ENCODE results near the gene NOS1AP.

DNA sequence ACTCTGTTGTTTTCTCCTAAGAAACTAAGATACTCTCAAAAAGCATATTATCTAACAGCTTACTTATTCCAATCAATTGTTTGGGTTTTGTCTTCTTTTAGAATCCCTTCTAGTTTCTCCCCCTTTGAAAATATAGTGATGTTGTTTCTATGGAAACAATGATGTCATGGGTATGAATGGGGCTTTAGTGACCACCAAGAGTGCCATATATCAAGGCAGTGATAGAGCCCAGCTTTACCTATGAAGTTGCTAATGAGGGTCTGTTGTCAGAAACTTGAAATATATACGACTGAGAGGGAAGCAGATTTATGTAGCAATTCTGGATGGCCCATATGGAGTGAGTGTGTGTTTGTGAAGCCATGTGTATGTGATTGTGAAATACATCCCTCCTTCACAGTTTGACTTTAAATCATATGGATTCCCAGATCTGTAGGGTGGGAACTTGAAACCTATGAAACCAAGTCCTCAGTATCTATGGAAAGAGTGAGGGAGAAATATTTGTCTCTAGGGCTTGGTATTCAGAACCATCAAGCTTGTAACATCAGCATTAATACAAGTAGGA is 190.5 kb downstream of the NOS1AP start:
- TF ChIP-seq, protein P1, sequence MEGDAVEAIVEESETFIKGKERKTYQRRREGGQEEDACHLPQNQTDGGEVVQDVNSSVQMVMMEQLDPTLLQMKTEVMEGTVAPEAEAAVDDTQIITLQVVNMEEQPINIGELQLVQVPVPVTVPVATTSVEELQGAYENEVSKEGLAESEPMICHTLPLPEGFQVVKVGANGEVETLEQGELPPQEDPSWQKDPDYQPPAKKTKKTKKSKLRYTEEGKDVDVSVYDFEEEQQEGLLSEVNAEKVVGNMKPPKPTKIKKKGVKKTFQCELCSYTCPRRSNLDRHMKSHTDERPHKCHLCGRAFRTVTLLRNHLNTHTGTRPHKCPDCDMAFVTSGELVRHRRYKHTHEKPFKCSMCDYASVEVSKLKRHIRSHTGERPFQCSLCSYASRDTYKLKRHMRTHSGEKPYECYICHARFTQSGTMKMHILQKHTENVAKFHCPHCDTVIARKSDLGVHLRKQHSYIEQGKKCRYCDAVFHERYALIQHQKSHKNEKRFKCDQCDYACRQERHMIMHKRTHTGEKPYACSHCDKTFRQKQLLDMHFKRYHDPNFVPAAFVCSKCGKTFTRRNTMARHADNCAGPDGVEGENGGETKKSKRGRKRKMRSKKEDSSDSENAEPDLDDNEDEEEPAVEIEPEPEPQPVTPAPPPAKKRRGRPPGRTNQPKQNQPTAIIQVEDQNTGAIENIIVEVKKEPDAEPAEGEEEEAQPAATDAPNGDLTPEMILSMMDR (IDR thresholded peaks at IDR 0.05) = no peak
- TF ChIP-seq POLR2A (IDR thresholded peaks at IDR 0.05) = no peak

Data from vagina (tissue), 2 donors.